GM12875 (cell line): Measurements from ENCODE around the gene FGF19.

Experiments used
- H3K4me3 ChIP-seq: one replicate; pipeline ENCODE4 v1.5.1; 2011; ENCODE audit warnings: low read depth, low read length, control low read depth
- TF ChIP-seq, protein P1 (sequence below): IDR thresholded peaks from 2 replicates; pipeline ENCODE4 v1.5.1; 2011; ENCODE audit warnings: low read depth, mild to moderate bottlenecking, control low read depth, inconsistent platforms, low read length, moderate library complexity, borderline replicate concordance; ENCODE audit not compliant: insufficient read depth

Gene FGF19

DNA sequence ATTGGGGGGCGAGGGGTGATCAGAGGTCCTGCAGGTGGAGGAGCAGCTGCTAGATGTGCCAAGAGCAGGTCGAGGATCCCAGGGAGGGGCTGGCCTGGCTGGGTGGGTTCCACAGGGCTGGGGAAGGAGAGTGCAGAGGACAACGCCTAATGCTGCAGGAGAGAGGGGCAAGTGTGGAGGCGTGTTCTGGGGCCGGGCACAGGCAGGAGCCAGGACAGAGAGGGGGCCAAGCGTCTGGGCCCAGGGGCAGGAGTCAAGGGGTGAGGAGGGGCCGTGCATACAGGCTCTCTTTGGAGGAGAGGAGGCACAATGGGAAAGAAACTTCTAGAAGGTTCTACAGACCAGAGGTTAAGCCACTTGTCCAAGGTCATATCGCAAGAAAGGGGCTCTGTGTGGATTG, 26.7 kb upstream of the FGF19 start:
- H3K4me3 ChIP-seq: no peak overlapping the region
- TF ChIP-seq, protein P1, sequence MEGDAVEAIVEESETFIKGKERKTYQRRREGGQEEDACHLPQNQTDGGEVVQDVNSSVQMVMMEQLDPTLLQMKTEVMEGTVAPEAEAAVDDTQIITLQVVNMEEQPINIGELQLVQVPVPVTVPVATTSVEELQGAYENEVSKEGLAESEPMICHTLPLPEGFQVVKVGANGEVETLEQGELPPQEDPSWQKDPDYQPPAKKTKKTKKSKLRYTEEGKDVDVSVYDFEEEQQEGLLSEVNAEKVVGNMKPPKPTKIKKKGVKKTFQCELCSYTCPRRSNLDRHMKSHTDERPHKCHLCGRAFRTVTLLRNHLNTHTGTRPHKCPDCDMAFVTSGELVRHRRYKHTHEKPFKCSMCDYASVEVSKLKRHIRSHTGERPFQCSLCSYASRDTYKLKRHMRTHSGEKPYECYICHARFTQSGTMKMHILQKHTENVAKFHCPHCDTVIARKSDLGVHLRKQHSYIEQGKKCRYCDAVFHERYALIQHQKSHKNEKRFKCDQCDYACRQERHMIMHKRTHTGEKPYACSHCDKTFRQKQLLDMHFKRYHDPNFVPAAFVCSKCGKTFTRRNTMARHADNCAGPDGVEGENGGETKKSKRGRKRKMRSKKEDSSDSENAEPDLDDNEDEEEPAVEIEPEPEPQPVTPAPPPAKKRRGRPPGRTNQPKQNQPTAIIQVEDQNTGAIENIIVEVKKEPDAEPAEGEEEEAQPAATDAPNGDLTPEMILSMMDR: no peak

DNA sequence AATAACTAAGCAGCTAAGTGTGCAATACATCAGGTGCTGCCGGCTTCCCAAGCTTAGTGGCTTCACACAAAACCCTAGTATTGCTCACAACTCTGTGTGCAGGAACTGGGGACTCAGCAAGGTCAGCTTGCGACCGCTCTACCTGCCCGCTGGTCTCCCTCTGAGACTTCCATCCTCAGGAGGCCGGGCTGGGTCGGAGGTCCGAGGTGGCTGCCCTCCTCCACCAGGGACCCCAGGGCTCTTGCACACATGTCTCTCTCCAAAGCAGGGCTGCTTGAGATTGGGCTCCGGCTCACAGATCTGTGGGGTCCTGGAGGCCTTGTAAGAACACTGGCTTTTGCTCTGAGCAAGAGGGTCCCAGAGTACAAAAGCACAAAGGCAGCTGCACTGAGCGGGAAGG, 25.4 kb upstream of the FGF19 start:
- TF ChIP-seq, protein P1: no peak
- H3K4me3 ChIP-seq: no peak overlapping the region

DNA sequence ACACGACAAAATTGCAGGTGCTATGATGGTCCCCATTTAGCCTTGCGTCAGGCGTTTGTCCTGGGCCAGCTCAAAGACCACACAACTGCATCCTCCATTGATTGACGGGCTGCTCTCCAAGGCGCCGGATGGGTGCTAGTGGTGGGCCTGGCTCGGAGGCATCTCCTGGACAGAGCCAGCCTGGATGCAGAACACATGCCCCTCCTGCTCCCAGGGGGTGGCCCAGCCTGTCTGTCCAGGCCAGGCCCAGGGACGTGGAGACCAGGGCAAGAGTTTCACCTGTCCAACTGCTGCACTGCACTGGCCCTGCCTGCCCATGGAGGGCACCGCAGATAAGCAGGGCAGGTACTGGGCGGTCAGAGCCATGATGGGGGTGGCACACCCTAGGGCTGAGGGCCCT, 23.4 kb upstream of the FGF19 start:
- TF ChIP-seq, protein P1: no peak
- H3K4me3 ChIP-seq: no peak overlapping the region

DNA sequence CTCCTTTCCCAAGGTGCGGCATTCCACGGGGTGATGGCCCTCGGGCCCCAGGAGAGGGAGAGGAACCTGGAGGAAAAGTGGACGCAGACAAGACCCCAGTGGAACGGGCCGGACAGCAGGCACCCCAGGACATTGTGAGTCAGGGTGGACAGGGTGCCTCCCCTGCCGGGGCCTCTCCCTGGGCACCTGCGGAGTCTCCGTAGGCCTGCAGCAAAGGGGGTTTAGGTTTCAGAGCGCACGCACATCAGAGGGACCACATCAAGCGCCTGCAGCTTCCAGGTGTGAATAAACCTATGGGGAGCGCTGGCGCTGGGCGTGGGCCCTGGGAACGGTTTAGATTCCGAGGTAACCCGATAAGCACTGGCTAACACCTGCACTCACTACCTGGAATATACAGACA, 22.7 kb upstream of the FGF19 start:
- H3K4me3 ChIP-seq: no peak overlapping the region
- TF ChIP-seq, protein P1: no peak

DNA sequence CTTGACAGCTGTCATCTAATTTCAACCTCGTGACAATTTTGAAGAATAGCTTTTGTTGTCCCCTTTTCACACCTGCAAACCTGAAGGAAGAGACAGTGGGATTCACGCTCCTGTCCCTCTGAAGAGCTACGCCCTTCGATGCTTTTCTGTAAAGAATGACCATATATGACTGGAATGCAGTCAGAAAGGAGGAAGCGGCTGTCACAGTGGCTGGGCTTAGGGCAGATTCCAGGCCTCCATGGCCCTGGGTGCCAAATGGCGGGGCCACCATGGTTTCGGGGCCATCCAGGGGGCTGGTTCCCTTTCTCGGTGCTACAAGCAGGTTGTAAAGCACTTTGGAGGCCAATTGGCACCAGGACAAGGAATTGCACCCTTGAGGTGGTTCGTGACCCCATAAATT, 22.2 kb upstream of the FGF19 start:
- H3K4me3 ChIP-seq: no peak overlapping the region
- TF ChIP-seq, protein P1: no peak

GRCh38 chr11:69721745-69722144, 17.9 kb upstream of the FGF19 start:
- TF ChIP-seq, protein P1: no peak
- H3K4me3 ChIP-seq: no peak overlapping the region

GRCh38 chr11:69721106-69721505, 17.3 kb upstream of the FGF19 start:
- H3K4me3 ChIP-seq: no peak overlapping the region
- TF ChIP-seq, protein P1: no peak
